ENCODE data around the gene ANTKMT.

Gene ANTKMT

DNA sequence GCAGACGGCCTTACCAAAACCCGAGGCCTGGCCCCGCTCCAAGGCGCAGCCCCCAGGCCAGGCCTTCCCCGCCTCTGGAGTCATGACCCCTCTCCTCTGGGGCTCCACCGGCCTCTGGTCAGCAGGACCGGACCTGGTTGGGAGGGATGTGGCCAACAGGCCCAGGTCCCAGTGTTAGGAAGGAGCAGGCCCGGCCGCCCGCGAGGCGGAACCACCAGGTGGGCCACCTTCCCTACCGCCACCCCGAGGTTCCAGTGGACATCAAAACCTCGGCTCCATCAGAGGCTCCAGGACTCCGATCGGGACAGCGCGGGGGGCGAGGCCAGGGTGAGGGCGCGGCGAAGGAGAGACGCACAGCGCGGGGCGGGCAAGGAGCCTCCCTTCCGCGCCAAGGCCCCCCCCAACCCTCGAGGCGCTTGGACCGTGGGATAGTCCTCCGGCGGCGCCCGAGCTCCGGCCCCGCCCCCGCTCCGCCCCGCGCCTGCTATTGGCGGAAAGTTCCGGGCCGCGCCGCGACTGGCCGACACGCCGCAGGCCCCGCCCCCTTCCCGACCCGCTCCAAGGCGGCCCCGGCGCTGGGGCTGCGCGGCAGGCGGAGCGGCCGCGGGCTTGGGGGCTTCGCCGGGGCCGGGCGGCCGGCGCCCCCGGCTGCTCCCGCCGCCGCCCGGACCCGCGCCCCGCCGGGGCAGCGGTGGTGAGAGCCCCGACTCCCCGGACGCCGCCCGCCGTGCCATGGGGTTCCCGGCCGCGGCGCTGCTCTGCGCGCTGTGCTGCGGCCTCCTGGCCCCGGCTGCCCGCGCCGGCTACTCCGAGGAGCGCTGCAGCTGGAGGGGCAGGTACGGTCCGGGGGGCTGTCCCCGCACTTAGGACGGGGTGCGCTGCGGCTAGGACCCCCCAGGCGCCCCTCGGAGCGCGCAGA, 6.1 kb upstream of the ANTKMT start, which contains the start of gene METRN:
Gene METRN (plus strand): TSS at position 561 of the 919 bp plus-strand sequence. CDS start 172 bp downstream, at position 733.
- peak; percentile 72 to 92 for DNase-seq (ENCODE audit: low read depth in 1 of 2, low spot score in 1 of 2)

DNA sequence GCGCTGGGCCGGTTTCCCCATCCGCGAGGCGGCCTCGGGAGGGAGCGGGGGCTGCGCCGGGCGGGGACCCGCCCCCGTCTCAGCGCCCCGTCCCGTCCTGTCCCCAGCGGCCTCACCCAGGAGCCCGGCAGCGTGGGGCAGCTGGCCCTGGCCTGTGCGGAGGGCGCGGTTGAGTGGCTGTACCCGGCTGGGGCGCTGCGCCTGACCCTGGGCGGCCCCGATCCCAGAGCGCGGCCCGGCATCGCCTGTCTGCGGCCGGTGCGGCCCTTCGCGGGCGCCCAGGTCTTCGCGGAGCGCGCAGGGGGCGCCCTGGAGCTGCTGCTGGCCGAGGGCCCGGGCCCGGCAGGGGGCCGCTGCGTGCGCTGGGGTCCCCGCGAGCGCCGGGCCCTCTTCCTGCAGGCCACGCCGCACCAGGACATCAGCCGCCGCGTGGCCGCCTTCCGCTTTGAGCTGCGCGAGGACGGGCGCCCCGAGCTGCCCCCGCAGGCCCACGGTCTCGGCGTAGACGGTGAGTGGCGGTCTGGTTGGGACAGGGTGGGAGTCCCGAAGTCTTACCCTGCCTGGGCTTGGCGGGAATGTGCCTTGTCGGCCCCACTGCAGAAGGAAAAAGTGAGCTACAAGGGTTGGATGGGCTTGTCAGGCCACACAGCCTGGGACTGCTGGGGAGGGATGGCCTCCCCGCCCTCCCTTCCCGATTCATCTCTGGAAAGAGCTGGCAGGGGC, 5.3 kb upstream of the ANTKMT start:
- no peak for DNase-seq (ENCODE audit: low read depth in 1 of 2, low spot score in 1 of 2)

DNA sequence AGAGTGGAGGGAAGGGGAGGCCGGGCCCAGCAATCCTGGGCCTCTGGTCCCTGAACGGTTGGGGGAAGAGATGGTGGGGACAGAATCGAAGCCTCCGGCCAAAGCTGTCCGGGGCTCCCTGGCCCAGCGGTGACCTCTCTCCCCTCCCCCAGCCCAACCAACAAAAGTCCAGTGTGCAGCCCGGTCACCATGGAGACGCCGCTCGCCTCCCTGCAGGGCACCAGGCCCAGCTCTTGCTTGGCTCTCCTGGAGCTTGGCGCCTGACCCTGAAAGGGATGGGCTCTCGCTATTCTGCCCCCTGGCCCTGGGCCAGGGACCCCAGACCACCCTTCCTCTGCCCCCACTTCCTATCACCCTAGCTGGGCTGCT, 4.8 kb upstream of the ANTKMT start:
- no peak for DNase-seq (ENCODE audit: low read depth in 1 of 2, low spot score in 1 of 2)

DNA sequence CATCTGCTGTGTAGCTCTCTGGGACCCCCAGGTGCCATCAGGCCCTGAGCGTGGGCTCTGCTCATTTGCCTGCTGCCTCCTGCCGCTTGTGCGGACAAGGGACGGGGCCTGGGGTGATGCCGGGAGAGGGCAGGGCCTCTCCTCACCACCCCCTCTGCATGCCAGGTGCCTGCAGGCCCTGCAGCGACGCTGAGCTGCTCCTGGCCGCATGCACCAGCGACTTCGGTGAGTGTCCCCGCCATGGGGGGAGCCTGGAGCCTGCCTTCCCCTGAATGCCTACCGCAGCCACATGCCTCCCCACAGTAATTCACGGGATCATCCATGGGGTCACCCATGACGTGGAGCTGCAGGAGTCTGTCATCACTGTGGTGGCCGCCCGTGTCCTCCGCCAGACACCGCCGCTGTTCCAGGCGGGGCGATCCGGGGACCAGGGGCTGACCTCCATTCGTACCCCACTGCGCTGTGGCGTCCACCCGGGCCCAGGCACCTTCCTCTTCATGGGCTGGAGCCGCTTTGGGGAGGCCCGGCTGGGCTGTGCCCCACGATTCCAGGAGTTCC, 4.1 kb upstream of the ANTKMT start:
- no peak for DNase-seq (ENCODE audit: low read depth in 1 of 2, low spot score in 1 of 2)

DNA sequence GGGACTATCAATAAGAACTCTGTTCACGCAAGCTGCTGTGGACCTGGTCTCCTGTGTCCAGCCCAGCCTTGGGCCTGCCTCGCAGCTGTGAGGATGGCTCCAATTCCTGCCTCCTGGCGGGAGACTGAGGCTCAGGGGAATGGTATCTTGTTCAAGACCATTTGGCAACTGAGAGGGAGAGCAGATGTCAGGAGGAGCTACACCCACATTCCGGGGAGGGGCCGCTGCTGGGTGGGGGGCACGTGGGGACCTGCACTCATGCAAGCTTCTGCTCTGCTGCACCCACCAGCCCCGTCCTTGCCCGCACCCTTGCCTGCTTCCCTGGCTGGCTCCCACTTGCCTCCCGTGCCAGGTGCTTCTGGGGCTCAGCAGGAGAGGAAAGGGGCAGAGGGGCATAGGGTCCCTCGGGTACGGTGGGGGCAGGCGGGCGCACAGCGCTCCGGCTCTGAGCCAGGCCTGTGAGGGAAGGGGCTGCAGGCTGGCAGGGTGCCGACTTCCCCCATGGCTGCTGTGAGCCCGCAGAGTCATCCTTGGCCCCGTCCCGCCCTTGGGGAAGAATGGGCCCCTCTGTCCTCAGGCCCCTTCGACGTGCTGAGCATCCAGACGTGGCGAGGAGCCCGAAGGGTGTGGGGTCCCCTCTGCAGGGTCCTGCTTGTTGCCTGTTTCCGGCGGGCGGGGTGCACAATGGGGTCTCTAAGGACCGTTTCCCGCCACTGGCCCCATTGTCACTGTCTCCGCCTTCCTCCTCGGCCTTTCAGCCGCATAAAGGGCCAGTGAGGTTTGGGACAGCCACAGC, 3.3 kb upstream of the ANTKMT start:
- DNase-seq (ENCODE audit: low read depth in 1 of 2, low spot score in 1 of 2): no peak

DNA sequence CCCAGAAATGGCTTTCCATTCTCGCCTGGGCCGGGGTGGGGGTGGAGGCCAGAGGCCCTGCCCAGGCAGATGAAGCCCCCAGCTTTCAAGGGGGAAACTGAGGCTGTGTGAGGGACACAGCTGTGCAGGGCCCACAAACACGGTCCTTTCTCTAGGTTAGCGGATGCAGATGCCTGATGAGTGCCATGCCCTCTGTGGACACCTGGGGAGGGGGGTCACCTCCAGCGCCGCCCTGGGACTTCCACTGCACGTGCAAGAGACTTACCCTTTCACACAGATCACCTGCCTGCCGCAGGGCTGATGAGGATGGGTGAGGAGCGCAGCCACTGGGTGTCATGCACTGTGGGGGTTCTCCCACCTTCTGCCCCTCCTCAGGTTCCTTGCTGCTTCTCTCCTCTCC, 2.6 kb upstream of the ANTKMT start:
- DNase-seq (ENCODE audit: low read depth in 1 of 2, low spot score in 1 of 2): no peak

DNA sequence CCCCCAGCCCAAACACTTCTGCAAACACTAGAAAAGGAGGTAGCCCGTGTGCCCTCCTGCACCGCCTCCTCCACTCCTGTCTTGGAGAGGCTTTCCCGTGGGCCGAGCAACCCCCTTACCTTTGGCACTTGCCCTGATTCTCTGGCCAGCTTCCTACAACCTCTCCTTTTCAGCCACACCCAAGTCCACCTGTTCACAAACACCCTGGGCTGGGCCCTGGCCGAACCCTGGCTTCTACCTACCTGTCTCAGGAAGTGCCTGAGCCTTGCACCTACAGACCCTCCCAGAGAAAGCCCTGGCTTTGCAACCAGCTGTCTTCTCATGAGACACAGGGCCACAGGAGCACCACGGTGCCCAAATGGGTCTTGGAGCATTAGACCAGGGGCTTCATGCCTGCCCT, 2.0 kb upstream of the ANTKMT start:
- DNase-seq (ENCODE audit: low read depth in 1 of 2, low spot score in 1 of 2): no peak

DNA sequence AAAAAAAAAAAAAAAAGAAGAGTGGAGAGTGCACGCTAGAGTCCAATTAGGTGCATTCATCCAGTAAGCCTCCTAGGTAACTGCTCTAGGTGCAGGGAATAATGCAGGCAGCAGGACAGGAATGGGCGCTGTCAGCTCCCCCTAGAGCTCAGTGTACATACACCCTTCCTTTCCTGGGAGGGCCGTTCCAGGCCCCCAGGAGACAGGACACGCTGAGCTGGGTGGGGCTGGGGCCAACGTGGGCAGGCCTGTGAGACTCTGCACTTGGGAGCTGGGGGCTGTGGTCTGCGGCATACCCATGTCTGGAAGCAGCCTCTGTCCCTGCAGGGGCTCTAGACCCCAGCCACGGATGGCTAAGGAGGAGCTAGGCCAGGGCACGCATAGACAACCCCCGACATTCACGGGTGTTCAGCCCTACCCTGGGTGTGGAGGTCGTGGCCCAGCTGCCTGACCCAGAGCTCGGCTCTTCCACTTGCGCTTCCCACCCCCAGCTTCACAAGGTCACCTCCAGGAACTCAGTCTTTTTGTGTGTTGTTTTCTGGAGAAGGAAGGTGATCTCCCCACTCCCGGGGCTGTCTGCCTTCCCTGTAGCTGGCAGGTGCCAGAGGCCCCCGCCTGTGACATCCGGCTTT, 1.0 kb upstream of the ANTKMT start:
- no peak for DNase-seq (ENCODE audit: low read depth in 1 of 2, low spot score in 1 of 2)

DNA sequence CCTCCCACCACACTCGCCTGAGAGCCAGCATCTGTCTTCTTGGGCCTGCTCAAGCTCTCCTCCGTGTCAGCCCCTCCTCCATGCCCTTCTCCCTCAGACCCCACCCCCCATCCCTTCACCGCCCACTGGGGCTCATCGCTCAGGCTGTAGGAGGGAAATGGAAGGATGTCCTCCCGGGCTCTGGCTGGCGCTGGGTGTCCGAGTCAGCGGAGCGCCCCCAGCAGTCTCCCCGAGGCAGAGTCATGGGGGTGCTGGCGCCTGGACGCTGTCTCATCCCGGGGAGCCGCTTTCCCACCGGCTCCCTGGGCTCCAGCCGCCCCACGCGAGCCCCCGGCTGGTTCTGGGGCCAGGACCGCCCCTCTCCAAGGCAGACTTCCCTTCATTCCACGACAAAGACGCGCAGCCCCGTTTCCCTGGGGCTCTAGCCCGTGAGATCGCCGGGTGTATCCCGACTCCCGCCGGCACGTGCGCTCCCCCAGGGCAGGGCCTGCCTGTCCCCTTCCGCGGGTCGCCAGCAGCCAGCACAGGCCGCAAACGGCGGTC, 428 bp upstream of the ANTKMT start:
- DNase-seq (ENCODE audit: low read depth in 1 of 2, low spot score in 1 of 2): no peak

DNA sequence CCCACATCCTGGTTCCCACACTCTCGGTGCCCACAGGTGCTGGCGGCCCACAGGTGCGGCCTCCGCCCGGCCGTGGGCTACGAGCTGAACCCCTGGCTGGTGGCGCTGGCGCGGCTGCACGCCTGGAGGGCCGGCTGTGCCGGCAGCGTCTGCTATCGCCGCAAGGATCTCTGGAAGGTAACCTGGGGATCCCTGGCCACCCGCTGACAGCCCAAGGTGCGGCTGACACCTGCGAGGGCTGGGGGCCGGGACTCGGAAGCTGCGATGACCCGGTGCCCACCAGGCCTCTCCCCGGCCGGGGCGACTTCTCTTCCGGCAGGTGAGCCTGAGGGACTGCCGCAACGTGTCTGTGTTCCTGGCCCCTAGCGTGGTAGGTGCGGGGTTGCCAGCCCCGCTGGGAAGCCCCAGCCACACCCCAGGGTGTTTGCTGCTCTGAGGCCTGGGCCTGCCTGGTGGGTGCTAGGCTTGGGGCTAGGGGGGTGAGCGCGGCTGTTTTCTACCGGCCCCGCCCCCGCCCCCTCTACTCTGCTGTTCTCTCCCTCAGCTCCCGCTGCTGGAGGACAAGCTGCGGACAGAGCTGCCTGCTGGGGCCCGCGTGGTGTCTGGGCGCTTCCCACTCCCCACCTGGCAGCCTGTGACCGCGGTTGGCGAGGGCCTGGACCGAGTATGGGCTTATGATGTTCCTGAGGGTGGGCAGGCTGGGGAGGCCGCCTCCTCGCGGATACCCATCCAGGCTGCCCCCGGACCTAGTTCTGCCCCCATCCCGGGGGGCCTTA, 1.0 kb downstream of the ANTKMT start:
- DNase-seq (ENCODE audit: low read depth in 1 of 2, low spot score in 1 of 2): no peak

DNA sequence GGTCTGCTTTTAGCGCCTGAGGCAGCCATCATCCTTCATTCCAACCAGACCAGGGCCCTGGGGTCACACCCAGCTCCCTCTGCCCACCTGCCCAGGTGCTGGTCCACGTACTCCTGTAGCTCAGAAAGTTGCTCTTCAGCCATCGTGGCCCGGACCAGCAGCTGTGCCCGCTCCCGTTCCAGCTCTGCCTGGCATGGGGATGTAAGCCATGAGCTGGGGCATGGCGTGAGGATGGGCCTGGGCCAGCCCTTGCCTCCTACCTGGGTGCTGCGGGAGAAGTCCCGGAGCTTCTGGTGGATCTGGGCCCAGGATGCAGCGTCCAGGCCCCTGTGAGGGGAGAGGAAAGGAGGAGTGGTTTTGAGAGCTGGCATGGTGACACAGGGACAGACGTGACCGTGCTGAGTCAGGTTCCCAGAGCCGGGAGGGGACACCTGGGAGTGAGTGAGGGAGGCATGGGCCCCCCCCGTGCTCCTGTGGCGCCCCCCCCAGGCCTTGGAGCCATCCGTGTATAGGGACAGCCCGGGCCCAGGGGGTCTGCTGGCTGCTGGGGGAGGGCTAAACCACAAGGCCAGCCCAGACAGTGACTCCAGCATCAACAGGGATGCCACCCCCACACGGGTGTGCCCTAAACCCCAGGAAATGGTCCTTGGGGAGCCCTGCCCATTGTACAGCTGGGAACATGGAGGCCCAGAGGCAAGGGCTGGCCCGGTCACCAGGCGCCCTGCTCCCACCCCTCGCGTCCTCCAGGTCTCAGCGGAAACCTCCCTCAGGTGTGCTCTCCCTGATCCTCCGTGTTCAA, 2.1 kb downstream of the ANTKMT start:
- no peak for DNase-seq (ENCODE audit: low read depth in 1 of 2, low spot score in 1 of 2)

DNA sequence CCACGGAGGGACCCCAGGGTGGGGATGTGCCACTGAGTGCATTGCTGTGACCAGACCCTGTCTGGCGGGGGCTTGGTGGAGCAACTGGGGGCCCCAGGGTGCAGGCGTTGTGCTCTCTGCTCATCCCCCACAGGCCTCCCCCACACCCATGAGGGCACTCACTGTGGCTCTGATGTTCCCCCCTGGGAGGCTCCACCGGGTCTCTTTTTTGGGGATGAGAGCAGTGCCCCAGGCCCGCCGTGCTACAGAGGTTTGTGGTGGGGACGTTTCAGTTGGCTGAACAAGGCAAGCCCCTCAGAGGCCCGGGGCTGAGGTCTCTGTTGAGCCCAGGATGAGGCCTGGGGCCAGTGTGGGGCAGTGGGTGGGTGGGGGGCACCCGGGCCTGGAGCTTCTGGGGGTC, 2.7 kb downstream of the ANTKMT start:
- DNase-seq (ENCODE audit: low read depth in 1 of 2, low spot score in 1 of 2): no peak

DNA sequence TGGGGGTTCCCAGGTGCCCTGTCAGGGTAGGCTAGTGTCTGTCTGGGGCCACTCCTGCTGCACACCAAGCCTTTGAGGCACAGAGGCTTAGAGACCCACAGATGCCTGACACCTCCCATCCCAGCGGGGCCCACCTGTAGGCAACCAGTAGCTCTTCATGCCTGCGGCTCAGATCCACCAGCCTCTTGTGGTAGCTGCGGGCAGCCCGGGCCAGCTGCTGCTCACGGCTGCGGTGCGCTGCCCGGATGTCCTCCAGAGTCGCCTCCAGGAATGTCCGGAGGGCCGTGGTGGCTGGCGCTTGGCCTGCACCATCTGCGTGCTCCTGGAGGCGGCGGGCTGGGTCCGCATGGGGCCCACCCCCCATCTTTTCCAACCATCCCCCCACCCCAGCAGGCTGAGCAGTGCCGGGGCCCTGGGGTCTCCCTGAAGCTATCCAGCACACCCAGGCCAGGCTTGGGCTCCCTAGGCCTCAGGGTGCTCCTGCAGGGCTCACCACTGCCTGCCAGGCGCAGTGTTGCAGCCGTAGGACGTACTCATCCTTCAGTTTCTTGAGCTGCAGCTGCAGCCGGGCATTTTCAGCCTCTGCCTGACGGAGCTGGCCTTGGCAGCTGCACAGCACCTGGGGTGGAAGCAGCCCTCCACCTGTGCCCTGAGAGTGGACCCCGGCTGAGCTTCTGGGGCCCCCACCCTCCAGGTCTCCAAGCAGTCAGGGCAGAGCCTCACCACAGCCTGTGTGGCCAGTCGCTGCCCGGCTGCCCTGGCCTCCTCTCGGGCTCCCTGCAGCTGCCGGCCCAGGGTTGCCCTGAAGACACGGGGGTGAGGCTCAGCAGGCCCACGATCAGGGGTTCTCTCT, 3.5 kb downstream of the ANTKMT start:
- DNase-seq (ENCODE audit: low read depth in 1 of 2, low spot score in 1 of 2): no peak

DNA sequence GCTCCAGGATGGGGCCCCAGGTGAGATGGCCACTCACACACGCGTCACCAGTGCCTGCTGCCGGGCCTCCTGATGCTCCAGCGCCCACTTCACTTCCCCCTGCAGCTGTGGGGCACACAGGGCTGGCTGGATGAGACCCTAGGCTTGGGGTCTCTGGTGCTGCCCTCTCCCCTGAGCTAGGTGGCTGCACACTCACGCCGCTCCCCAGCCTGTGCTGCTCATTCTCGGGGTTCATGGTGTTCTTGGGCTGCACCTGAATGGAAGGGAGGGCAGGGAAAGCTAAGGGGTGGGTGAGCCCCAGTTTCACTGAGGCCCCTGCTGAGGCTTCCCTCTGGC, 4.1 kb downstream of the ANTKMT start:
- no peak for DNase-seq (ENCODE audit: low read depth in 1 of 2, low spot score in 1 of 2)

DNA sequence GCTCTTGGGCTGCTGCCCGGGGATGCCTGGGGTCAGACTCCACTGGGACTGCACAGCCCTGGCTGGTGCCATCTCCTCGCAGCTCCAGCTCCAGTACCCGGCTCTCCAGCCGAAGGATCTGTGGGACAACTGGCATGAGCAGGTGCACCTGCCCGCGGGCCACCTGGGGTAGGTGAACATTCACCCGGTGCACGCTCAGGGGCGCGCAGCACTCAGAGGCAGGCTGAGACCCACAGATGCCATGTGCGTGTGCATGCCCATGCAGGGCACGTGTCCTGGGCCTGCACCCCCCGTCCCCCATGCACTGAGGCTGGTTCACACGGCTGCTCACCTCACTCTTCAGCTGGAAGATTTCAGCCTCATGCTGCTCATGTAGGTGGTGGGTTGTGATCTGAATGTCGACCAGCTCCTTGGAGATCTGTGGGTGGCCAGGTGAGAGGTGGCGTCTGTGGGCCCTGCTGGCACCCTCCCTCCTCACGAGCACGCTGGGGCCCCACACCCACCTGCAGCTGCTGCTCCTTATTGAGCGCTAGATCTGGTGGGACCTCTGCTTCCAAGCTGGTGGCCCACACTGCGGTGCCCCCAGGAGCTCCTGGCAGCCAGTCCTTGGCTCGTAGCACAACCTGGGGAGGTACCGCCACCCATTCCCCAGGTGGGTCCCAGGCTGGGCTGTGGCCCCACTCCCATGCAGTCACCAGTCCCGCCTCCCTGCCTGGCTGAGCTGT, 4.7 kb downstream of the ANTKMT start:
- no peak for DNase-seq (ENCODE audit: low read depth in 1 of 2, low spot score in 1 of 2)

DNA sequence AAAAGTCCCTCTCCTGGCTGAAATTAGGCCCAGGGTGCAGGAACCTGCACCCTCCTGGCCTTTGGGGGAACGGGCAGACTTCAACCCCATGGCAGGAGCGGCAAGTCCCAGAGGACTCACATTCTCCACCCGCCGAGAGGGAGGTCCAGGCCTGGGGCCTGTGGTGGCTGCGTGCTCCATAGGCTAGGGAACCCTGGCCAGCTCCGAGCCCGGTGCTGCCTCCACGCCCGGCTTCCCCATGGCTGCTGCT, 5.2 kb downstream of the ANTKMT start:
- DNase-seq (ENCODE audit: low read depth in 1 of 2, low spot score in 1 of 2): no peak

DNA sequence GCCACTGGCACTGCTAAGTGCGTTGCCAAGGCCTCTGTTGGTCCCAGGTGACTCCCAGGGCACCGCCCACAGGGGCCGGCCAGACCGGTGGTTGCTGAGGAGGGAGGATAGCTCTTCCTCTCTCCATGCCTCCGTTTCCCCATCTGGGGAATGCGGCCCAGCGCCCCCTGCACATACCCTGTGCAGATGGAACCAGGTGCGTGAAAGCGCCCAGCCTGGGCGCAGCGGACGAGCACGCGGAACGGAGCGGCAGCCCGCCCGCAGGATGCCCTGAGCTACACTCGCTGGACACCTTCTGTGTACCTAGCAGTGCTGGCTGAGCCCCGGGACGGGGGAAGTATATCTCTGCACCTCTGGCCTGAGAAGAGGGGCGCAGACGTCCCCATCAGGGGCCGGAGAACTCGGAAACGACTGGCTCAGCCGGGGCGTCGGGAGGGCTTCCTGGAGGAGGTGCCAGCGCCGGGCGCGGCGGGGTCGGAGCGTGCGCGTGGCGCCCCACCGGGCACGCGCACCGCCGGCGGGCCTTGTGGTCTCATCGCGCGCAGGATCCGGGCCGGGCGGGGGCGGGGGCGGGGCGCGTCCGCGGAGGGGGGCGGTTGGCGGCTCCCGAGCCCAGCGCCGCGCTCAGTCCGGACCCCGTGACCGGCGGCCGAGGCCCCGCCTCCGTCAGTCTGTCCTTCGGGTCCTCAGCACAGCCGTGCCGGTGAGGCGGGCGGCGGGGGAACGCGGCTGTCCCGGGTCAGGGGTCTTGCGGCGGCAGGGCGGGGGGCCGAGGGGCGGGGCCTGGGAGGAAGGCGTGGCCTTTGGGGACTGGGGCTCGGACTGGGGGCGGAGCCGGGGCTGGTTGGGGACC, 5.7 kb downstream of the ANTKMT start, which contains the start of the genes CCDC78 and HAGHL:
Gene CCDC78 (minus strand): TSS at position 6 of the 853 bp plus-strand sequence. CDS start 76 bp downstream, outside the sequence.
Gene HAGHL (plus strand): TSS at position 669 of the 853 bp plus-strand sequence. CDS start 404 bp downstream, outside the sequence.
- DNase-seq (ENCODE audit: low read depth in 1 of 2, low spot score in 1 of 2): peak; percentile 38 to 45

Data from stimulated activated CD4-positive, alpha-beta T cell treated with anti-CD3 and anti-CD28 coated beads, Interleukin-15, amount 100 ng/mL, for 1 hour (primary cell).